GM12892 (cell line): ENCODE data around the gene CD96.

Source experiments
- POLR2AphosphoS5 ChIP-seq: IDR thresholded peaks from 2 replicates; pipeline ENCODE4 v1.6.1; 2011; ENCODE audit warnings: low read depth, low read length, control low read depth
- TAF1 ChIP-seq: IDR thresholded peaks from 2 replicates; pipeline ENCODE4 v1.6.1; 2011; ENCODE audit warnings: low read depth, mild to moderate bottlenecking, control low read depth, low read length, borderline replicate concordance

DNA sequence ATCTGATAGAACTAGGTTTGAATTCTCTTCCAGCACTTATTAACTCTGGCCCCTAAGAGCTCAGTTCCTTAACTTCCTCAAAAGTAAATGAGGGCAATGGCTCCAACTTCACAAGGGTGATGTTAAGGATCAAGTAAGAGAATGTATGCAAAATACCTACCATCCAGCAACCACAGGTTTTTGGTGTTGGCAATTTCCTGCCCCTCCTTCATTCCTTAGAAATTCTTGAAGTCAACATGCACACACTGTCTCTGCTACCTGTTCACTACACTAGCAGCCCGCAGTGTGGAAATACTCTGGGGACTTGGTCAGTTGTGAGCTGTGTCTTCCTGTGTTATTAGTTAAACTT lies 48.1 kb downstream of the CD96 start:
- no peak for TF ChIP-seq TAF1
- no peak for TF ChIP-seq POLR2AphosphoS5
